Transverse colon (tissue), 4 donors: Measurements from ENCODE around the gene GRPR. TPM values are rescaled to one million over a fixed set of nuclear protein-coding genes. Genes with fewer than 3 reads are reported as not detected.

Source experiments
- DNase-seq: peaks from one replicate; pipeline ENCODE4 v3.0.0-alpha.2; 2019
- H3K27ac ChIP-seq, 4 donors: fragments of 200-600 bp; sonication (generic); 2 replicates each; pipeline ENCODE4 v1.5.1; 2016 to 2018; ENCODE audit warnings: inconsistent platforms in 4 of 4
- H3K27me3 ChIP-seq: fragments of 200-600 bp; sonication (generic); 2 replicates; pipeline ENCODE4 v1.5.1; 2017; ENCODE audit warnings: inconsistent platforms
- H3K36me3 ChIP-seq, 4 donors: fragments of 200-600 bp; sonication (generic); 2 replicates each; pipeline ENCODE4 v1.5.1; 2017 to 2019; ENCODE audit warnings: inconsistent platforms in 4 of 4
- H3K4me1 ChIP-seq, 4 donors: fragments of 200-600 bp; sonication (generic); 2 replicates each; pipeline ENCODE4 v1.5.1; 2017 to 2020; ENCODE audit warnings: inconsistent platforms in 4 of 4
- H3K4me3 ChIP-seq, 4 donors: fragments of 200-600 bp; sonication (generic); 1 replicate in 1 of 4; 2 replicates in 3 of 4; pipeline versions ENCODE4 v1.5.1 to v1.6.1; 2017 to 2019; ENCODE audit warnings: inconsistent platforms in 4 of 4
- H3K9me3 ChIP-seq, 2 donors: fragments of 200-600 bp; sonication (generic); 2 replicates each; pipeline ENCODE4 v1.5.1; 2017 to 2019; ENCODE audit warnings: inconsistent platforms in 2 of 2
- CTCF ChIP-seq, 5 experiments: fragments of 200-600 bp in 3 of 5; fragments of 450-650 bp in 2 of 5; sonication (generic) in 3 of 5; IDR thresholded peaks; 1 replicate in 2 of 5; 2 replicates in 3 of 5; pipeline ENCODE4 v1.5.1; 2016 to 2017; ENCODE audit warnings: antibody characterized with exemption in 5 of 5, inconsistent platforms in 3 of 5, mild to moderate bottlenecking in 2 of 5, moderate library complexity in 1 of 5
- EP300 ChIP-seq: sonication (generic); formaldehyde crosslinking; IDR thresholded peaks from one replicate; pipeline ENCODE4 v1.6.1; 2017; ENCODE audit warnings: antibody characterized with exemption, low read depth
- POLR2A ChIP-seq: fragments of 450-650 bp; IDR thresholded peaks from one replicate; pipeline ENCODE4 v1.6.1; 2016; ENCODE audit warnings: antibody characterized with exemption, mild to moderate bottlenecking, moderate library complexity
- POLR2AphosphoS5 ChIP-seq, 3 donors: sonication (generic); formaldehyde crosslinking; IDR thresholded peaks; one replicate each; pipeline ENCODE4 v1.6.1; 2016; ENCODE audit warnings: antibody characterized with exemption in 3 of 3
- WGBS, 2 donors: methylation state at CpG; one replicate each; pipeline ENCODE4 v1.1.5; 2018; ENCODE audit warnings: low coverage in 1 of 2; 5-methylcytosine and 5-hydroxymethylcytosine counted together
- in situ Hi-C, 4 donors: fragments of 200-750 bp; cut with MboI; loops; one replicate each; pipeline versions ENCODE4 v1.15.0 to v1.15.1; 2017; ENCODE audit warnings: low sequenced_read_pairs in 3 of 4, low pct_ligation_motif_present in 1 of 4, low pct_unique_long_range_greater_than_20kb in 1 of 4
- intact Hi-C: fragments of 100-400 bp; cut with DNase I; formaldehyde crosslinking; loops from one replicate; pipeline ENCODE4 v1.15.1; 2023; ENCODE audit warnings: low total_unique reads
- total RNA-seq, 4 donors: library from RNA; depleted of rRNA; stranded (reverse); fragments of >200 nt; gene quantifications; one replicate each; pipeline ENCODE4 v1.1.0, GENCODE V29; 2016

GRPR gene
- total RNA-seq, result under 1 TPM in 2 of 4 donors, not detected in 2; 0.16 to 0.96 TPM

- no peaks in the 10 kb centered on the region for H3K9me3 ChIP-seq
- TF ChIP-seq POLR2AphosphoS5 (IDR thresholded peaks at IDR 0.05), result no peak
- TF ChIP-seq CTCF (IDR thresholded peaks at IDR 0.05), result peak; percentile 49 to 68 (median 56)
- intact Hi-C loops, result no loop called here
- no peaks in the 10 kb centered on the region for H3K36me3 ChIP-seq
- H3K4me3 ChIP-seq, result no peak within 1 kb of the TSS
- DNase-seq, result peak; percentile 77
- in situ Hi-C loops, result no loop called here
- H3K4me1 ChIP-seq, result no peaks in the 10 kb centered on the region
- WGBS, 2 donors, result 0% methylated on average over 6 of the region's 6 CpGs; no CpG with 5 or more reads in 1 of the 2 donors
- no peaks in the 10 kb centered on the region for H3K27me3 ChIP-seq
- no peak within 1 kb of the TSS for H3K27ac ChIP-seq
Observed at GRCh38 chrX:16123222-16123786, at the start of gene GRPR. Gene GRPR, plus strand, starts transcription at chrX:16123565. Its CDS starts 389 bp downstream, at chrX:16123954.

GRCh38 chrX:16075087-16075486 is 48.3 kb upstream of the GRPR start:
- TF ChIP-seq CTCF (IDR thresholded peaks at IDR 0.05) (no peak), EP300 (no peak), POLR2A (no peak), POLR2AphosphoS5 (IDR thresholded peaks at IDR 0.05) (no peak)
- Histone ChIP-seq H3K4me1 (no peaks in the 10 kb centered on the region), H3K4me3 (no peak overlapping the region), H3K27ac (no peak overlapping the region), H3K27me3 (no peaks in the 10 kb centered on the region), H3K9me3 (no peaks in the 10 kb centered on the region), H3K36me3 (no peaks in the 10 kb centered on the region)
- in situ Hi-C loops (no loop called here), intact Hi-C loops (no loop called here)
- DNase-seq, result no peak
- 17 to 37% methylated on average over 1 of the region's 1 CpG for WGBS, 2 donors

GRCh38 chrX:16076834-16077233 is 46.5 kb upstream of the GRPR start:
- intact Hi-C loops, result no loop called here
- 46 to 62% methylated on average over 2 of the region's 2 CpGs for WGBS, 2 donors
- H3K4me3 ChIP-seq, result no peak overlapping the region
- H3K4me1 ChIP-seq, result no peaks in the 10 kb centered on the region
- no peak for DNase-seq
- in situ Hi-C loops, result no loop called here
- no peaks in the 10 kb centered on the region for H3K27me3 ChIP-seq
- H3K27ac ChIP-seq, result no peak overlapping the region
- no peaks in the 10 kb centered on the region for H3K36me3 ChIP-seq
- H3K9me3 ChIP-seq, result no peaks in the 10 kb centered on the region
- TF ChIP-seq POLR2AphosphoS5 (IDR thresholded peaks at IDR 0.05) (no peak), CTCF (IDR thresholded peaks at IDR 0.05) (no peak)

GRCh38 chrX:16077811-16078210 is 45.6 kb upstream of the GRPR start:
- Histone ChIP-seq H3K4me3 (no peak overlapping the region), H3K27me3 (no peaks in the 10 kb centered on the region), H3K27ac (no peak overlapping the region), H3K36me3 (no peaks in the 10 kb centered on the region), H3K4me1 (no peaks in the 10 kb centered on the region), H3K9me3 (no peaks in the 10 kb centered on the region)
- TF ChIP-seq POLR2A (no peak), EP300 (no peak), CTCF (IDR thresholded peaks at IDR 0.05) (no peak), POLR2AphosphoS5 (IDR thresholded peaks at IDR 0.05) (no peak)
- in situ Hi-C loops (no loop called here), intact Hi-C loops (no loop called here)
- no peak for DNase-seq
- WGBS, 2 donors, result 75 to 82% methylated on average over 1 to 2 of the region's 2 CpGs
